H9 (cell line): Measurements from ENCODE around the gene CERK. TPM values are rescaled to one million over a fixed set of nuclear protein-coding genes. Genes with fewer than 3 reads are reported as not detected.

Source experiments
- DNase-seq: peaks from one replicate; pipeline ENCODE4 v3.0.0-alpha.2; 2017
- H2AFZ ChIP-seq: one replicate; pipeline ENCODE4 v1.6.1; 2013; ENCODE audit warnings: mild to moderate bottlenecking, low read length, control low read depth, moderate library complexity
- H2AK5ac ChIP-seq: 2 replicates; pipeline ENCODE4 v1.6.1; 2013; ENCODE audit warnings: low read length, control low read depth, mixed read lengths; ENCODE audit not compliant: insufficient read length
- H2BK120ac ChIP-seq: one replicate; pipeline ENCODE4 v1.6.1; 2013; ENCODE audit warnings: low read depth, mild to moderate bottlenecking, low read length, control low read depth, inconsistent platforms; ENCODE audit not compliant: poor library complexity, severe bottlenecking
- H2BK12ac ChIP-seq: 2 replicates; pipeline ENCODE4 v1.6.1; 2013; ENCODE audit warnings: low read length, control low read depth, mixed read lengths, low read depth; ENCODE audit not compliant: insufficient read length
- H2BK15ac ChIP-seq: 2 replicates; pipeline ENCODE4 v1.6.1; 2013; ENCODE audit warnings: low read depth, low read length, control low read depth
- H2BK20ac ChIP-seq: one replicate; pipeline ENCODE4 v1.6.1; 2013; ENCODE audit warnings: low read depth, mild to moderate bottlenecking, low read length, control low read depth, inconsistent platforms; ENCODE audit not compliant: poor library complexity, severe bottlenecking
- H2BK5ac ChIP-seq: 2 replicates; pipeline ENCODE4 v1.6.1; 2013; ENCODE audit warnings: low read length, control low read depth, mixed read lengths; ENCODE audit not compliant: insufficient read length
- H3K14ac ChIP-seq: 2 replicates; pipeline ENCODE4 v1.6.1; 2013; ENCODE audit warnings: low read length, control low read depth; ENCODE audit not compliant: insufficient read depth
- H3K18ac ChIP-seq: 2 replicates; pipeline ENCODE4 v1.6.1; 2013; ENCODE audit warnings: low read depth, mild to moderate bottlenecking, mixed read lengths, low read length, control low read depth; ENCODE audit not compliant: insufficient read length
- H3K23ac ChIP-seq: 2 replicates; pipeline ENCODE4 v1.6.1; 2013; ENCODE audit warnings: low read length, control low read depth, mixed read lengths, low read depth; ENCODE audit not compliant: insufficient read length
- H3K23me2 ChIP-seq: 2 replicates; pipeline ENCODE4 v1.6.1; 2013; ENCODE audit warnings: low read depth, mild to moderate bottlenecking, mixed read lengths, low read length, control low read depth; ENCODE audit not compliant: insufficient read length, poor library complexity, severe bottlenecking
- H3K27ac ChIP-seq: 2 replicates; pipeline ENCODE4 v1.5.1; 2013; ENCODE audit warnings: low read length, control low read depth, mixed read lengths, low read depth; ENCODE audit not compliant: insufficient read length
- H3K27me3 ChIP-seq: 2 replicates; pipeline ENCODE4 v1.6.1; 2013; ENCODE audit warnings: low read length, control low read depth, inconsistent platforms; ENCODE audit not compliant: insufficient read depth
- H3K4ac ChIP-seq: 2 replicates; pipeline ENCODE4 v1.6.1; 2013; ENCODE audit warnings: low read depth, mild to moderate bottlenecking, control low read depth, inconsistent platforms, low read length, moderate library complexity
- H3K4me1 ChIP-seq: 2 replicates; pipeline ENCODE4 v1.6.1; 2013; ENCODE audit warnings: low read length, control low read depth, inconsistent platforms; ENCODE audit not compliant: insufficient read depth
- H3K4me2 ChIP-seq: 2 replicates; pipeline ENCODE4 v1.6.1; 2013; ENCODE audit warnings: low read length, control low read depth, mixed read lengths; ENCODE audit not compliant: insufficient read length, insufficient read depth
- H3K56ac ChIP-seq: 2 replicates; pipeline ENCODE4 v1.6.1; 2013; ENCODE audit warnings: low read depth, mild to moderate bottlenecking, mixed read lengths, low read length, control low read depth; ENCODE audit not compliant: insufficient read length
- H3K79me1 ChIP-seq: 2 replicates; pipeline ENCODE4 v1.6.1; 2013; ENCODE audit warnings: low read depth, mild to moderate bottlenecking, moderate library complexity, low read length, control low read depth, inconsistent platforms; ENCODE audit not compliant: insufficient read depth, poor library complexity, severe bottlenecking
- H3K79me2 ChIP-seq: 2 replicates; pipeline ENCODE4 v1.6.1; 2013; ENCODE audit warnings: low read length, control low read depth, inconsistent platforms; ENCODE audit not compliant: insufficient read depth
- H3K9ac ChIP-seq: 2 replicates; pipeline ENCODE4 v1.6.1; 2013; ENCODE audit warnings: low read length, control low read depth, mixed read lengths; ENCODE audit not compliant: insufficient read length; ENCODE audit errors: extremely low read depth
- H3K9me3 ChIP-seq: one replicate; pipeline ENCODE4 v1.6.1; 2013; ENCODE audit warnings: low read depth, low read length, inconsistent platforms; ENCODE audit not compliant: control insufficient read depth
- H3T11ph ChIP-seq: one replicate; pipeline ENCODE4 v1.6.1; 2013; ENCODE audit warnings: mild to moderate bottlenecking, low read length, control low read depth, inconsistent platforms
- H4K20me1 ChIP-seq: one replicate; pipeline ENCODE4 v1.6.1; 2013; ENCODE audit not compliant: control insufficient read depth, insufficient read length, insufficient read depth
- H4K5ac ChIP-seq: 2 replicates; pipeline ENCODE4 v1.6.1; 2013; ENCODE audit warnings: low read depth, mild to moderate bottlenecking, mixed read lengths, low read length, control low read depth; ENCODE audit not compliant: insufficient read length
- H4K8ac ChIP-seq: replicated peaks from 2 replicates; pipeline ENCODE4 v1.6.1; 2013; ENCODE audit warnings: low read length, control low read depth, mixed read lengths, low read depth; ENCODE audit not compliant: insufficient read length
- H4K91ac ChIP-seq: 2 replicates; pipeline ENCODE4 v1.6.1; 2013; ENCODE audit warnings: low read depth, mild to moderate bottlenecking, moderate library complexity, mixed read lengths, low read length, control low read depth; ENCODE audit not compliant: insufficient read length
- H3K27ac Mint-ChIP-seq, 3 experiments: 2 replicates in 2 of 3; 3 replicates in 1 of 3; pipeline ENCODE4 v1.8.0; 2020 to 2021; ENCODE audit warnings: mixed read lengths in 3 of 3, mild to moderate bottlenecking in 1 of 3, moderate library complexity in 1 of 3
- H3K27me3 Mint-ChIP-seq: 2 replicates; pipeline ENCODE4 v1.8.0; 2021; ENCODE audit warnings: low read depth, mild to moderate bottlenecking, moderate library complexity, mixed read lengths
- H3K36me3 Mint-ChIP-seq, 3 experiments: 2 replicates in 2 of 3; 3 replicates in 1 of 3; pipeline ENCODE4 v1.8.0; 2020 to 2021; ENCODE audit warnings: low read depth in 3 of 3, mixed read lengths in 3 of 3; ENCODE audit not compliant: insufficient read depth in 1 of 3
- H3K4me1 Mint-ChIP-seq, 2 experiments: 2 replicates each; pipeline ENCODE4 v1.8.0; 2020; ENCODE audit warnings: mixed read lengths in 2 of 2
- H3K4me3 Mint-ChIP-seq, 2 experiments: 2 replicates in 1 of 2; 3 replicates in 1 of 2; pipeline ENCODE4 v1.8.0; 2020 to 2021; ENCODE audit warnings: mild to moderate bottlenecking in 2 of 2, mixed read lengths in 2 of 2, moderate library complexity in 1 of 2
- H3K9me3 Mint-ChIP-seq, 2 experiments: 2 replicates in 1 of 2; 3 replicates in 1 of 2; pipeline ENCODE4 v1.8.0; 2020; ENCODE audit warnings: mild to moderate bottlenecking in 2 of 2, mixed read lengths in 2 of 2, moderate library complexity in 1 of 2
- WGBS: extraction: QIAGEN DNeasy Blood & Tissue Kit; methylation state at CpG from one replicate; pipeline ENCODE4 v1.1.7; 2013; ENCODE audit warnings: missing lambda C conversion rate, low lambda C conversion rate, mixed read lengths; ENCODE audit not compliant: insufficient read length; ENCODE audit errors: extremely low coverage; 5-methylcytosine and 5-hydroxymethylcytosine counted together
- total RNA-seq: library from RNA; stranded (reverse); gene quantifications from 2 replicates; pipeline ENCODE4 v1.2.1, GENCODE V29; 2021
- TF ChIP-seq, protein P1 (sequence below): fragments of 200-600 bp; sonication (generic); conservative IDR thresholded peaks from 3 replicates; pipeline ENCODE4 v1.8.0; 2021; ENCODE audit warnings: antibody characterized with exemption, mild to moderate bottlenecking

The CERK gene
- total RNA-seq, 1 experiment from 2014 or later: 47.1 TPM

DNA sequence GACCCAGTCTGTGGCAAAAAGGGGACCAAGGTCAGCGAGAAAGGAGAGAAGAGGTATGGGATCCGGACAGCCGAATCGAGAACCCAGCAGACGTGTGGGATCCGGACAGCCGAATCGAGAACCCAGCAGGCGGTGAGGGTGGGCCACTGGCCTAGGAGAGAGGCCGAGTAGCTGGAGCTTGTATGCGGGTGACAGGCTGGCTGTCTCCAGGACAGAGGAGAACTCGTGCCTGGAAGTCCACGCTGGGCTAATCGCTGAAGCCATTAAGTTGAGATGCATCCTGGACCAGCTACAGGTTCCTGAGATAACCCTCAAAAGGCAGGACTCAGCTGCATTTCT lies 6.0 kb downstream of the CERK start:
- Mint-ChIP-seq H3K36me3 (peaks cover 2 to 10% (median 6%) of the 10 kb centered on the region in 3 experiments; a peak in 6 of 7 replicates), H3K27me3 (no peaks in the 10 kb centered on the region; the same call in 1 of the 2 replicates), H3K4me1 (peaks cover 32 to 51% of the 10 kb centered on the region in 2 experiments), H3K27ac (peak overlapping the region; percentile 53 to 77 (median 69); a peak in 5 of 7 replicates), H3K4me3 (peak overlapping the region in 1 of 2 experiments; percentile 47; a peak in 3 of 5 replicates), H3K9me3 (no peaks in the 10 kb centered on the region)
- H3K4ac ChIP-seq: no peak overlapping the region
- H2AK5ac ChIP-seq: no peak overlapping the region
- H3K56ac ChIP-seq: no peak overlapping the region
- no peak overlapping the region for H3K14ac ChIP-seq
- H3K27me3 ChIP-seq: no peaks in the 10 kb centered on the region
- H2BK15ac ChIP-seq: no peak overlapping the region
- no peak overlapping the region for H3T11ph ChIP-seq
- H3K79me2 ChIP-seq: peaks cover 2% of the 10 kb centered on the region; the same call in 1 of the 2 replicates
- H3K27ac ChIP-seq: no peak overlapping the region
- TF ChIP-seq, protein P1, sequence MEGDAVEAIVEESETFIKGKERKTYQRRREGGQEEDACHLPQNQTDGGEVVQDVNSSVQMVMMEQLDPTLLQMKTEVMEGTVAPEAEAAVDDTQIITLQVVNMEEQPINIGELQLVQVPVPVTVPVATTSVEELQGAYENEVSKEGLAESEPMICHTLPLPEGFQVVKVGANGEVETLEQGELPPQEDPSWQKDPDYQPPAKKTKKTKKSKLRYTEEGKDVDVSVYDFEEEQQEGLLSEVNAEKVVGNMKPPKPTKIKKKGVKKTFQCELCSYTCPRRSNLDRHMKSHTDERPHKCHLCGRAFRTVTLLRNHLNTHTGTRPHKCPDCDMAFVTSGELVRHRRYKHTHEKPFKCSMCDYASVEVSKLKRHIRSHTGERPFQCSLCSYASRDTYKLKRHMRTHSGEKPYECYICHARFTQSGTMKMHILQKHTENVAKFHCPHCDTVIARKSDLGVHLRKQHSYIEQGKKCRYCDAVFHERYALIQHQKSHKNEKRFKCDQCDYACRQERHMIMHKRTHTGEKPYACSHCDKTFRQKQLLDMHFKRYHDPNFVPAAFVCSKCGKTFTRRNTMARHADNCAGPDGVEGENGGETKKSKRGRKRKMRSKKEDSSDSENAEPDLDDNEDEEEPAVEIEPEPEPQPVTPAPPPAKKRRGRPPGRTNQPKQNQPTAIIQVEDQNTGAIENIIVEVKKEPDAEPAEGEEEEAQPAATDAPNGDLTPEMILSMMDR: no peak
- no peak overlapping the region for H2BK5ac ChIP-seq
- no peak for DNase-seq
- no peak overlapping the region for H2AFZ ChIP-seq
- H3K4me1 ChIP-seq: peaks cover 9% of the 10 kb centered on the region; the same call in 1 of the 2 replicates
- WGBS: no CpG with 5 or more reads among the region's 14 CpGs
- H3K23me2 ChIP-seq: no peaks in the 10 kb centered on the region
- no peak overlapping the region for H4K91ac ChIP-seq
- H2BK120ac ChIP-seq: no peak overlapping the region
- peaks cover 10% of the 10 kb centered on the region for H4K20me1 ChIP-seq
- no peak overlapping the region for H3K4me2 ChIP-seq
- peaks cover 4% of the 10 kb centered on the region for H3K79me1 ChIP-seq
- no peak overlapping the region for H3K23ac ChIP-seq
- no peak overlapping the region for H3K9ac ChIP-seq
- no peak overlapping the region for H3K18ac ChIP-seq
- H2BK12ac ChIP-seq: no peak overlapping the region
- H4K8ac ChIP-seq: no peak overlapping the region
- no peak overlapping the region for H2BK20ac ChIP-seq
- no peak overlapping the region for H4K5ac ChIP-seq
- no peaks in the 10 kb centered on the region for H3K9me3 ChIP-seq
